H1 (cell line): Measurements from ENCODE around the gene SRM. TPM values are rescaled to one million over a fixed set of nuclear protein-coding genes. Genes with fewer than 3 reads are reported as not detected.

ENCODE experiments used
- CTCF ChIA-PET: fragments of 300-600 bp; sonication (Branson Sonifier 250); formaldehyde crosslinking; loops from one replicate; lab custom pipeline; 2021; ENCODE audit not compliant: partially characterized antibody; lab: Charles Lee
- POLR2A ChIA-PET: fragments of 300-600 bp; sonication (Branson Sonifier 250); formaldehyde crosslinking; loops from one replicate; lab custom pipeline; 2021; ENCODE audit warnings: inconsistent platforms; ENCODE audit not compliant: partially characterized antibody; lab: Charles Lee
- DNase-seq, 2 experiments: peaks; one replicate each; pipeline versions ENCODE4 v3.0.0 to v3.0.0-alpha.2; 2010 to 2022; ENCODE audit warnings: low spot score in 2 of 2, low read depth in 1 of 2, mixed read lengths in 1 of 2
- FAIRE-seq: peaks from 2 replicates; lab custom pipeline; 2011; peaks lifted over from hg19 to GRCh38; lab: Jason Lieb, UNC
- H2AFZ ChIP-seq: 2 replicates; pipeline ENCODE4 v1.8.1; 2012; ENCODE audit warnings: low read length, inconsistent platforms
- H2AK5ac ChIP-seq: 2 replicates; pipeline ENCODE4 v1.6.1; 2013; ENCODE audit warnings: low read depth, low read length
- H2BK120ac ChIP-seq: replicated peaks from 2 replicates; pipeline ENCODE3; 2013; ENCODE audit warnings: low read depth, low read length, inconsistent platforms
- H2BK12ac ChIP-seq: 2 replicates; pipeline ENCODE4 v1.6.1; 2013; ENCODE audit warnings: low read depth, low read length
- H2BK15ac ChIP-seq: 2 replicates; pipeline ENCODE4 v1.6.1; 2013; ENCODE audit warnings: low read length
- H2BK20ac ChIP-seq: 2 replicates; pipeline ENCODE4 v1.6.1; 2013; ENCODE audit warnings: low read length
- H2BK5ac ChIP-seq: 2 replicates; pipeline ENCODE4 v1.6.1; 2013; ENCODE audit warnings: low read depth, low read length
- H3K14ac ChIP-seq: 2 replicates; pipeline ENCODE4 v1.6.1; 2013; ENCODE audit warnings: inconsistent platforms; ENCODE audit not compliant: insufficient read length
- H3K18ac ChIP-seq: 2 replicates; pipeline ENCODE4 v1.6.1; 2013; ENCODE audit warnings: low read length; ENCODE audit errors: extremely low read depth
- H3K23ac ChIP-seq: 2 replicates; pipeline ENCODE4 v1.6.1; 2013; ENCODE audit warnings: inconsistent platforms; ENCODE audit not compliant: insufficient read length
- H3K23me2 ChIP-seq: 2 replicates; pipeline ENCODE4 v1.6.1; 2013; ENCODE audit warnings: low read depth, low read length
- H3K27ac ChIP-seq: 2 replicates; pipeline ENCODE4 v1.6.1; 2011; ENCODE audit warnings: low read depth, low read length, inconsistent platforms
- H3K27me3 ChIP-seq, 4 experiments: replicated peaks in 1 of 4; 1 replicate in 1 of 4; 2 replicates in 3 of 4; pipeline versions ENCODE4 v1.6.1 to v1.8.1; 2011 to 2013; ENCODE audit warnings: low read length in 3 of 4, mild to moderate bottlenecking in 3 of 4, inconsistent platforms in 2 of 4, mixed read lengths in 2 of 4, moderate library complexity in 1 of 4; ENCODE audit not compliant: control insufficient read depth in 3 of 4, insufficient read depth in 3 of 4; ENCODE audit errors: extremely low read depth in 1 of 4
- H3K36me3 ChIP-seq, 4 experiments: 2 replicates each; pipeline versions ENCODE4 v1.6.1 to v1.8.1; 2011 to 2013; ENCODE audit warnings: mild to moderate bottlenecking in 4 of 4, low read length in 3 of 4, moderate library complexity in 2 of 4, control low read depth in 1 of 4, inconsistent platforms in 1 of 4; ENCODE audit not compliant: insufficient read depth in 4 of 4, control insufficient read depth in 2 of 4
- H3K4ac ChIP-seq: replicated peaks from 2 replicates; pipeline ENCODE3; 2013; ENCODE audit warnings: low read length, low read depth, mixed read lengths, inconsistent platforms; ENCODE audit not compliant: insufficient read length
- H3K4me1 ChIP-seq, 4 experiments: replicated peaks in 1 of 4; 1 replicate in 1 of 4; 2 replicates in 3 of 4; pipeline versions ENCODE4 v1.6.1 to v1.8.1; 2011 to 2013; ENCODE audit warnings: low read length in 3 of 4, inconsistent platforms in 2 of 4, mixed read lengths in 1 of 4; ENCODE audit not compliant: insufficient read depth in 4 of 4, control insufficient read depth in 3 of 4
- H3K4me2 ChIP-seq, 2 experiments: 2 replicates each; pipeline versions ENCODE4 v1.6.1 to v1.8.1; 2011 to 2013; ENCODE audit warnings: low read depth in 2 of 2, low read length in 2 of 2, control low read depth in 1 of 2, inconsistent platforms in 1 of 2, mild to moderate bottlenecking in 1 of 2; ENCODE audit not compliant: insufficient read depth in 1 of 2
- H3K4me3 ChIP-seq, 4 experiments: fragments of 200-600, 300-600 bp in 1 of 4; sonication (generic), shearing (Covaris generic), sonication (Bioruptor Twin) in 1 of 4; 2 replicates each; pipeline versions ENCODE4 v1.5.1 to v1.8.1; 2011 to 2016; ENCODE audit warnings: low read length in 4 of 4, low read depth in 3 of 4, control low read depth in 2 of 4, inconsistent platforms in 2 of 4, mild to moderate bottlenecking in 2 of 4, mixed read lengths in 1 of 4, moderate library complexity in 1 of 4; ENCODE audit not compliant: insufficient read depth in 2 of 4; ENCODE audit errors: extremely low read depth in 1 of 4
- H3K56ac ChIP-seq: replicated peaks from 2 replicates; pipeline ENCODE3; 2013; ENCODE audit warnings: low read depth, mild to moderate bottlenecking, mixed read lengths, low read length, inconsistent platforms; ENCODE audit not compliant: insufficient read length
- H3K79me1 ChIP-seq: 2 replicates; pipeline ENCODE4 v1.6.1; 2013; ENCODE audit warnings: low read depth, low read length, control low read depth
- H3K79me2 ChIP-seq, 2 experiments: 2 replicates each; pipeline versions ENCODE4 v1.6.1 to v1.8.1; 2012 to 2013; ENCODE audit warnings: low read length in 2 of 2, mild to moderate bottlenecking in 2 of 2, inconsistent platforms in 1 of 2; ENCODE audit not compliant: insufficient read depth in 2 of 2, control insufficient read depth in 1 of 2
- H3K9ac ChIP-seq, 4 experiments: replicated peaks in 1 of 4; 1 replicate in 1 of 4; 2 replicates in 3 of 4; pipeline versions ENCODE4 v1.6.1 to v1.8.1; 2011 to 2013; ENCODE audit warnings: low read depth in 3 of 4, low read length in 3 of 4, control low read depth in 2 of 4, mild to moderate bottlenecking in 2 of 4, moderate library complexity in 2 of 4, inconsistent platforms in 1 of 4; ENCODE audit errors: extremely low read depth in 1 of 4
- H3K9me3 ChIP-seq, 2 experiments: 2 replicates each; pipeline versions ENCODE4 v1.6.1 to v1.8.1; 2012 to 2013; ENCODE audit warnings: mild to moderate bottlenecking in 2 of 2, moderate library complexity in 2 of 2, control low read depth in 1 of 2, inconsistent platforms in 1 of 2, low read depth in 1 of 2, low read length in 1 of 2, mixed read lengths in 1 of 2; ENCODE audit not compliant: insufficient read depth in 2 of 2
- H4K20me1 ChIP-seq, 2 experiments: replicated peaks in 1 of 2; 2 replicates each; pipeline versions ENCODE3 to v1.8.1; 2011 to 2013; ENCODE audit warnings: inconsistent platforms in 2 of 2, low read length in 2 of 2, mild to moderate bottlenecking in 1 of 2; ENCODE audit not compliant: insufficient read depth in 2 of 2, control insufficient read depth in 1 of 2
- H4K5ac ChIP-seq: 2 replicates; pipeline ENCODE4 v1.6.1; 2013; ENCODE audit warnings: low read length, low read depth, mixed read lengths, inconsistent platforms; ENCODE audit not compliant: insufficient read length
- H4K8ac ChIP-seq: 2 replicates; pipeline ENCODE4 v1.8.0; 2013; ENCODE audit warnings: mild to moderate bottlenecking, moderate library complexity, low read length, inconsistent platforms; ENCODE audit not compliant: insufficient read depth; ENCODE audit errors: extremely low read depth
- H4K91ac ChIP-seq: replicated peaks from 2 replicates; pipeline ENCODE3; 2013; ENCODE audit warnings: low read length, mixed read lengths, inconsistent platforms; ENCODE audit not compliant: insufficient read length
- POLR2A ChIP-seq, 2 experiments: IDR thresholded peaks; 1 replicate in 1 of 2; 2 replicates in 1 of 2; pipeline ENCODE4 v1.6.1; 2011; ENCODE audit warnings: low read depth in 2 of 2, low read length in 2 of 2, mild to moderate bottlenecking in 2 of 2; ENCODE audit errors: control extremely low read depth in 1 of 2
- RNF2 ChIP-seq: fragments of 200-900, 300-1000 bp; sonication (generic); IDR thresholded peaks from 2 replicates; pipeline ENCODE4 v1.7.1; 2016; ENCODE audit warnings: borderline replicate concordance, low read depth, mild to moderate bottlenecking, antibody characterized with exemption, low read length; ENCODE audit not compliant: poor library complexity, severe bottlenecking; ENCODE audit errors: missing control alignments
- WGBS, 2 experiments: shearing (Covaris generic) in 1 of 2; methylation state at CpG; one replicate each; pipeline versions ENCODE4 v1.1.6 to v1.1.7; 2013 to 2015; ENCODE audit warnings: low lambda C conversion rate in 2 of 2, mixed read lengths in 2 of 2, inconsistent platforms in 1 of 2, low coverage in 1 of 2, missing lambda C conversion rate in 1 of 2; ENCODE audit not compliant: insufficient replicate concordance in 2 of 2, insufficient coverage in 1 of 2, insufficient read length in 1 of 2; ENCODE audit errors: extremely low coverage in 1 of 2, missing lambda C conversion rate in 1 of 2; 5-methylcytosine and 5-hydroxymethylcytosine counted together
- polyA plus RNA-seq, 7 experiments: library from polyadenylated mRNA; depleted of rRNA in 3 of 7; stranded (reverse) in 5 of 7; unstranded in 2 of 7; fragments of >200 nt in 5 of 7; fragments of 200-250 nt in 2 of 7; gene quantifications; 1 replicate in 5 of 7; 2 replicates in 1 of 7; 4 replicates in 1 of 7; pipeline versions ENCODE4 v1.2.1 to v1.2.3, GENCODE V29; 2011 to 2013; ENCODE audit warnings: missing spikeins in 2 of 7, mixed read lengths in 2 of 7
- total RNA-seq: library from RNA; stranded (reverse); fragmentation: NEBNext Ultra II Directional; extraction: Animal tissue kit (Norgen Biotek cat#: 25700); gene quantifications from 2 replicates; pipeline ENCODE4 v1.2.1, GENCODE V29; 2021

SRM gene
- total and polyA plus RNA-seq, 2 of the 8 experiments (the other 6 are each of a cell fraction or from before 2014, with no cell fraction given): 110 to 208 TPM

DNA sequence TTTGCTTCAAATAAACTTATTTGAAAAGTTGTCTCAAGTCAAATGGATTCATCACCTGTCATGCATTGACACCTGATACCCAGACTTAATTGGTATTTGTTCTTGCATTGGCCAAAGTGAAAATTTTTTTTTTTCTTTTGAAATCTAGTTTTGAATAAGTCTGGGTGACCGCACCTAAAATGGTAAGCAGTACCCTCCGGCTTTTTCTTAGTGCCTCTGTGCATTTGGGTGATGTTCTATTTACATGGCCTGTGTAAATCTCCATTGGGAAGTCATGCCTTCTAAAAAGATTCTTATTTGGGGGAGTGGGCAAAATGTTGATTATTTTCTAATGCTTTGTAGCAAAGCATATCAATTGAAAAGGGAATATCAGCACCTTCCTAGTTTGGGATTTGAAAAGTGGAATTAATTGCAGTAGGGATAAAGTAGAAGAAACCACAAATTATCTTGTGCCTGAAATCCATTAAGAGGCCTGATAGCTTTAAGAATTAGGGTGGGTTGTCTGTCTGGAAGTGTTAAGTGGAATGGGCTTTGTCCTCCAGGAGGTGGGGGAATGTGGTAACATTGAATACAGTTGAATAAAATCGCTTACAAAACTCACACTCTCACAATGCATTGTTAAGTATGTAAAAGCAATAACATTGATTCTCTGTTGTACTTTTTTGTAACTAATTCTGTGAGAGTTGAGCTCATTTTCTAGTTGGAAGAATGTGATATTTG lies 35.5 kb downstream of the SRM start:
- POLR2A ChIA-PET: interaction anchor here (1.0 to 2.8 kb wide), 3 partner anchors 9 to 101 kb away, joined by 3 to 18 read pairs (median 9); partner anchors contain the start of gene TARDBP
- Histone ChIP-seq H4K91ac (no peak overlapping the region), H3K36me3 (peaks cover 22 to 79% (median 52%) of the 10 kb centered on the region in 4 experiments)

More for the DNA sequence above, 35.5 kb downstream of the SRM start:
- H3K9ac ChIP-seq: no peak overlapping the region
- no peak overlapping the region for H4K5ac ChIP-seq
- H3K18ac ChIP-seq: no peak overlapping the region
- no peak overlapping the region for H2BK120ac ChIP-seq
- H3K4me1 ChIP-seq: no peaks in the 10 kb centered on the region; a peak in 1 of 7 replicates
- no peaks in the 10 kb centered on the region; the same call in 1 of the 2 replicates for H3K79me1 ChIP-seq
- no peak overlapping the region for H2BK5ac ChIP-seq
- no peaks in the 10 kb centered on the region for H3K27me3 ChIP-seq
- FAIRE-seq: no peak
- peaks cover 3 to 10% of the 10 kb centered on the region in 2 experiments for H4K20me1 ChIP-seq
- no peaks in the 10 kb centered on the region; a peak in 1 of 4 replicates for H3K9me3 ChIP-seq
- H3K27ac ChIP-seq: no peak overlapping the region
- no peak overlapping the region; the same call in 1 of the 2 replicates for H4K8ac ChIP-seq
- H3K23me2 ChIP-seq: no peaks in the 10 kb centered on the region
- H3K23ac ChIP-seq: no peak overlapping the region
- H3K4me2 ChIP-seq: no peak overlapping the region
- no peak overlapping the region for H3K14ac ChIP-seq
- DNase-seq: no peak
- peak in 1 of 2 experiments; percentile 36; a peak in 1 of 3 replicates for TF ChIP-seq POLR2A (IDR thresholded peaks at IDR 0.05; ENCODE audit: control extremely low read depth in 1 of 2, low read depth in 2 of 2, low read length in 2 of 2)
- TF ChIP-seq RNF2: no peak
- TF ChIP-seq, all 59 proteins: peak for 1
- no peak overlapping the region for H2AFZ ChIP-seq
- H2AK5ac ChIP-seq: no peak overlapping the region
- no peak overlapping the region for H2BK12ac ChIP-seq
- H2BK15ac ChIP-seq: no peak overlapping the region
- H3K4ac ChIP-seq: no peak overlapping the region
- WGBS, 2 experiments: 85% methylated on average over 3 of the region's 3 CpGs; no CpG with 5 or more reads in 1 of the 2 experiments
- no peak overlapping the region for H3K4me3 ChIP-seq
- CTCF ChIA-PET: interaction anchor here (0.8 to 1.2 kb wide), 2 partner anchors 13 to 20 kb away, joined by 3 to 4 read pairs; no protein-coding TSS in a partner anchor
- H3K56ac ChIP-seq: no peak overlapping the region
- H3K79me2 ChIP-seq: peaks cover 0 to under 1% of the 10 kb centered on the region in 2 experiments; a peak in 1 of 4 replicates
- no peak overlapping the region for H2BK20ac ChIP-seq
